Body of pancreas (tissue), 4 donors: ENCODE data around the gene NTN4.

Source experiments
- CTCF ChIP-seq, 7 experiments: fragments of 450-650 bp in 4 of 7; fragments of 200-600 bp in 3 of 7; sonication (generic) in 3 of 7; IDR thresholded peaks; one replicate each; pipeline ENCODE4 v1.5.1; 2016 to 2019; ENCODE audit warnings: antibody characterized with exemption in 7 of 7
- POLR2A ChIP-seq, 3 donors: fragments of 450-650 bp; IDR thresholded peaks; one replicate each; pipeline ENCODE4 v1.6.1; 2016; ENCODE audit warnings: antibody characterized with exemption in 3 of 3, mild to moderate bottlenecking in 2 of 3

GRCh38 chr12:95629392-95629791 is 161.2 kb downstream of the NTN4 start:
- TF ChIP-seq CTCF (IDR thresholded peaks at IDR 0.05) (no peak), POLR2A (IDR thresholded peaks at IDR 0.05) (no peak)
